M059J (cell line): ENCODE data around the gene MTR. TPM values are rescaled to one million over a fixed set of nuclear protein-coding genes. Genes with fewer than 3 reads are reported as not detected.

Source experiments
- DNase-seq: peaks from one replicate; pipeline ENCODE4 v3.0.0-alpha.2; 2012; ENCODE audit warnings: low read depth
- total RNA-seq: library from RNA; depleted of rRNA; stranded (reverse); fragments of >200 nt; shearing (Covaris generic); gene quantifications from 2 replicates; pipeline ENCODE4 v1.2.3, GENCODE V29; 2014; rRNA removed

MTR gene
- total RNA-seq: 11.5 and 15.0 TPM in 2 replicates

- peak; percentile 98 for DNase-seq
Measured at GRCh38 chr1:236795035-236795756, at the start of gene MTR. TSS of gene MTR (plus strand) at chr1:236795292. CDS start at chr1:236795704, 412 bp downstream.

GRCh38 chr1:236746785-236747184, 48.3 kb upstream of the MTR start:
- DNase-seq: no peak

- DNase-seq: no peak
Measured at GRCh38 chr1:236747311-236747985, 47.6 kb upstream of the MTR start.

GRCh38 chr1:236748268-236748870, 46.7 kb upstream of the MTR start:
- no peak for DNase-seq

DNA sequence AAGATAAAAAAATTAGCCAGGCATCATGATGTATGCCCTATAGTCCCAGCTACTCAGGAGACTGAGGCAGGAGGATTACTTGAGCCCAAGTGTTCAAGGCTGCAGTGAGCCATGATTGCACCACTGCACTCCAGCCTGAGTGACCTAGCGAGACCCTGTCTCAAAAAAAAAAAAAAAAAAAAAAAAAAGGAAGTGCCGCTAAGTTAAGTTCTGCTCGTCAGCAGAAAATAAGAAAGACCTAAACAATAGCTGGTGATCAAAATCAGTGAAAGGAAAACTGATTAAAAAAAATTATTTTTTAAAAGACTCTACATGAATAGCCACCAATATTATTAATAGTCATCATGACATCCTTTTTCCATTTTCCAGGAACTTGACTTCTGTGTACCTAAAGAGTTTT, 44.2 kb upstream of the MTR start:
- DNase-seq: no peak

- DNase-seq: no peak
Measured at GRCh38 chr1:236751385-236751784, 43.7 kb upstream of the MTR start.

- no peak for DNase-seq
Measured at GRCh38 chr1:236751935-236752334, 43.2 kb upstream of the MTR start.

DNA sequence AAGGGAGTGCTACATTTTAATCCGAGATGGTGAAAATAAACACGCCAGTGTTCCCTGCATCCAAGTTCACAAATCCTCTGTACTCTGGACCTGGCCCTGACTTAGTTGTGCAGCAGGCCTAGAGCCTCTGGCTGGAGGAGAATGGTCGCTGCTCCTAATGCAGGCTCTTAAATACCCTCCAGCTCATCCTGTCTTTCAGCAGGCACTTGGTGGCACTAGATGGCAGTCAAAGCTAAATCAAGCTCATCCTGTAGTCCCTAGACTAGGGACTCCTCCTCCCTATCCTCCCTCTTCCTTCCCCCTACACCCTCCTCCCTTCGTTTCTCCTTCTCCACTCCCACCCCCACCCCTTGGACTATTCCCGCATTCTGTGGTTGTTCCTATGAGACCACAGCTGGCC, 41.6 kb upstream of the MTR start:
- peak; percentile 60 for DNase-seq

DNA sequence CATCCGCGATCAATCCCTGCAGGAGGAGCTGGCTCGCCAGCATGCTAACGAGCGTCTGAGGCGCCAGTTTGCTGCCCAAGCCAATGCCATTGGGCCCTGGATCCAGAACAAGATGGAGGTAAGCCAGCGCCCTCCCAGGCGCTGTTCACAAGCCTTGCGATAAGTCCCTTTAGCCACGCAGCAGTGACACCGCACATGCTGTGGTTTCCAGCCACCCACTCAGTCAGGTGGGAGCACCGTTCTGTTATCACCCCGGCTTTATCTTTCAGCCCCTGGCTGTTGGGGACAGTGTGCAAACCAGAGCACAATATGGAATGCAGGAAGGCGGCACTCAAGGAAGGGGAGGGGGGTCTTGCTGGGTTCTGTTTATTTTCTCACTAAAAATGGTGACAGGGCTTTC, 41.1 kb upstream of the MTR start:
- DNase-seq: no peak

GRCh38 chr1:236754525-236755210, 40.4 kb upstream of the MTR start:
- DNase-seq: no peak

DNA sequence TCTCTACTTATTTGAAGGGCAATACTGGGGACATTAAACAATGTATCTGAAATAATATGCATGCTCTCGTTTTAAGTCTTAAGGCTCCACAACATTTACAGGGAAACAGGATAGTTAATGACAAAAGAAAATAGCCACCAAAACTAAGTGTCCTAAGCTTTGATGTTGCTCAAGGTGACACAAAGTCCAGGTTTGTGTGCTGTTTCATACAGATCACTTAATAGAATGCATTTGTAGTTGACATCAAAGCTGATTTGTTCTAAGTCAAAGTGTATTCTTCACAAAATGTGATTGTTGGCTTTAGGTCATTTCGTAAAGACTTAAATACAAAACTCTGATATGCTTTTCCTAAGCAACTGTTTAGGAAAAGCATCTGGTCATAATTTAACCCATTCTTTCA, 37.5 kb upstream of the MTR start:
- no peak for DNase-seq

DNA sequence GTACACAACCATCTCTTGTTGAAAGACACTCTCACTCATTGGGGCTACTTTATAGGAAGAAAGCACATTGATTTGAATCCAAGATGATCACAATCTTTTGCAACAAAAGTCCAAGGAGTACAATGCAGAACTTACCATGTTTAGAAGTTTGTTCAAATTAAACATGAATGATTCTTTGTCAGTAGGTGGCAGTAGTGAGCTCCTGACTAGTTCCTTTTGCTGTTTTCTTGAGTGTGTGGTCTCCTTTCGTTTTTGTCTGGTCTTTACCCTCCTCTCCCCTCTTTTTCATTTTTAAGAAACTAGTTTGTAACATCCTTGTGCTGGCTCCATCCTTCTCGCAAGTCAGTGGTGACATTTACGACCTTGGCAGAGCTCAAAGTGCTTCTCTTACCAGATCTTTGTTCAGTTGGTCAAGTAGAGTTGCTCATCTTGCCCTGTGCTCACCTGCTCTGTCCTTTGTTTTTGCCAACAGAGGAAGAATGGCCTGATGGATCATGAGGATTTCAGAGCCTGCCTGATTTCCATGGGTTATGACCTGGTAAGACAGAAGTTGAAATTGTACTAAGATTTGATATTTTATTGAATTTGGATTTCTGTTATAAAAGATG, 35.7 kb upstream of the MTR start:
- peak; percentile 48 for DNase-seq

- DNase-seq: peak; percentile 25
Measured at GRCh38 chr1:236760480-236760879, 34.6 kb upstream of the MTR start.

DNA sequence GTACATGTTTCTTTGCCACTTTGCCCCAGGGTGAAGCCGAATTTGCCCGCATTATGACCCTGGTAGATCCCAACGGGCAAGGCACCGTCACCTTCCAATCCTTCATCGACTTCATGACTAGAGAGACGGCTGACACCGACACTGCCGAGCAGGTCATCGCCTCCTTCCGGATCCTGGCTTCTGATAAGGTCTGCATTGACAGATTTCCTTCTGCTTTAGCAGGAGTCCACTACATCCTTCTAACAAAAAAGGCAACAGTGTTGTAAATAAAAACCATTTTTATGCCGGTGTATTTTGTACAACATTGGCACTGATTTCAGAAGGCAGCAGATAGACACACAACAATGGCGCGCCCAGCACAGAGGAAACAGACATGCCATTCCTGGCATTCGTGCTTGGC, 34.1 kb upstream of the MTR start:
- DNase-seq: no peak

DNA sequence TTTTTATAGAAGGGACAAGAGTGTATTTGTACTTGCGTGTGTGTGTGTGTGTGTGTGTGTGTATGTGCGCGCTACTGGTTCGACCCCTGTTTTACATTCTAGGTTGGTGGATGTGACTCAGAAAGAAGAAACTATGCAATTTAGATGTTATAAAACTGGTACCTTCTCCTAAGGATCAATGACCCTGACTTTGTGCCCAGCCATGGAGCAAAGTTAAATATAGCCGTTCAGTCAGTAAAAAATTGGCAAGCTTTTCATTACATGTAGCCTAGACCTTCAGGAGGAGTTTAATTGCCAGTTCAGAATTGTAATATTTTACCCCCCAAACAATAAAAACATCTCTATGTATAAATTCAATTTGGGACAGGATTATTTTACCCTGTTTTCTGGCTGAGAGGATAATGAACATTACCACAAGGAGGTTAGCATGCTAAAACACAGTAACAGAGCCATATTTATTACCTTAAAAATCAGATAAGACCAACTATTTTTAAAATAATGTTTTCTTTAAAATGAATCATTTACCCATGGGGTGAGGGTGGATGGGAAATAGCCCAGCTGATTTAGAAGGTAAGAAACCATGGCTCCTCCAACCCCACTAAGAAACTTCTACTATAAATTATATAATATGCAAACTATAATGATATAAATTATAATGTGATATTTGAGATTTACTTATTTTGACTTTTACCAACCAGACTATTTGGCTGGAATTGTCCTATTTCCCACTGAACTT, 33.5 kb upstream of the MTR start:
- peak; percentile 11 for DNase-seq

DNA sequence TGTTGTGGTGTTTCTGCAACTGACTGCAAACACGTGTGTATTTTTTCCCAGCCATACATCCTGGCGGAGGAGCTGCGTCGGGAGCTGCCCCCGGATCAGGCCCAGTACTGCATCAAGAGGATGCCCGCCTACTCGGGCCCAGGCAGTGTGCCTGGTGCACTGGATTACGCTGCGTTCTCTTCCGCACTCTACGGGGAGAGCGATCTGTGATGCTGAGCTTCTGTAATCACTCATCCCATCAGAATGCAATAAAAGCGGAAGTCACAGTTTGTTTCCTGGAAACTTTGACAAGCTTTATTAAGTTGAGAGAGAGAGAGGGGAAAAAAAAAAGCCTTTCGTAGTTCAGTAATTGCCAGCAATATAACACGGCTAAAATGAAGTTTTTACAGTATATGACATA, 32.7 kb upstream of the MTR start:
- no peak for DNase-seq

GRCh38 chr1:236765831-236766230, 29.3 kb upstream of the MTR start:
- no peak for DNase-seq

- no peak for DNase-seq
Measured at GRCh38 chr1:236766506-236766905, 28.6 kb upstream of the MTR start.

DNA sequence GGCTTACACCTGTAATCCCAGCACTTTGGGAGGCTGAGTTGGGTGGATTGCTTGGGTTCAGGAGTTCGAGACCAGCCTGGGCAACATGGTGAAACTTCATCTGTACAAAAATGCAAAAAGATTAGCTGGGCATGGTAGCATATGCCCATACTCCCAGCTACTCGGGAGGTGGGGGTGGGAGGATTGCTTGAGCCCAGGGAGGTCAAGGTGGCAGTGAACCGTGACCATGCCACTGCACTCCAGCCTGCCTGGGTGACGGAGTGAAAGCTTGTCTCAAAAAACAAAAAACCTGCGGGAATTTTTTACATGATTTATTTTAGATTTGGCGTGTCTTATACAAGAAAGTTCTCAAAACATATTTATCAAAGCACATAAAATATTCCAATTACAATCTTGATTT, 27.8 kb upstream of the MTR start:
- no peak for DNase-seq

GRCh38 chr1:236768601-236769000, 26.5 kb upstream of the MTR start:
- no peak for DNase-seq

DNA sequence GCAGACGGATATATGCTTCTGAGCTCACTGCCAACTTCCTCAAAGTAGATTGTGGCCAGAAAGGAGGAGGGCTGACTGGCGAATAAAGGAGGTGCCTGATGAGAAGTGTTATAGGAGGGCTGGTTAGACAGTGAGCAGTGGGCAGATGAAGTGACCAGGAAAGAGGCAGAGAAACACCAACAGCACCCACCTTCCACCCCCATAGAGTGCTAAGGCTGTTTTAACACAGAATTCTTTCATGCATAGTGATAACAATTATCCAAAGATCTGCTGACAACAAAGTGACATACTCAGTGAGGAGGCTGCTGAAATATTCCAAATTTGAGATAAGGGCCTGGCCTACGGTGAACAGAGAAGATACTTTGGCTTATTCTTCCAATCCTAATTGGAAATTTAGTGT, 21.2 kb upstream of the MTR start:
- no peak for DNase-seq
